Subcutaneous adipose tissue (tissue), 4 donors: ENCODE results near the gene CSGALNACT2. TPM values are rescaled to one million over a fixed set of nuclear protein-coding genes. Genes with fewer than 3 reads are reported as not detected.

Source experiments
- CTCF ChIP-seq: fragments of 450-650 bp; IDR thresholded peaks from one replicate; pipeline ENCODE4 v1.5.1; 2016; ENCODE audit warnings: low read depth, mild to moderate bottlenecking, control low read depth, antibody characterized with exemption, moderate library complexity
- total RNA-seq, 4 donors: library from RNA; depleted of rRNA; stranded (reverse); fragments of >200 nt; gene quantifications; one replicate each; pipeline ENCODE4 v1.1.0, GENCODE V29; 2016

Gene CSGALNACT2
- total RNA-seq, 4 donors from 2014 or later, result 23.9 to 94.3 (median 41.1) TPM

GRCh38 chr10:43099928-43100327 is 38.3 kb upstream of the CSGALNACT2 start:
- TF ChIP-seq CTCF, result no peak

- TF ChIP-seq CTCF, result no peak
These were observed 37.9 kb upstream of the CSGALNACT2 start for GRCh38 chr10:43100366-43100765.

- no peak for TF ChIP-seq CTCF
These were observed 36.0 kb upstream of the CSGALNACT2 start for GRCh38 chr10:43102063-43102828.

- TF ChIP-seq CTCF, result no peak
These were observed 32.9 kb upstream of the CSGALNACT2 start for GRCh38 chr10:43105102-43105955.

- TF ChIP-seq CTCF, result no peak
These were observed 32.4 kb upstream of the CSGALNACT2 start for GRCh38 chr10:43105956-43106229.

GRCh38 chr10:43106256-43107091 is 31.8 kb upstream of the CSGALNACT2 start:
- no peak for TF ChIP-seq CTCF

- no peak for TF ChIP-seq CTCF
These were observed 29.3 kb upstream of the CSGALNACT2 start for GRCh38 chr10:43108951-43109350.
